ENCODE results near the gene FNDC3A.
A peak's percentile ranks its signal among the peaks of the same experiment; 100 is the strongest.

Gene FNDC3A

GRCh38 chr13:49248622-49249002, 272.9 kb downstream of the FNDC3A start:
- TF ChIP-seq CTCF (IDR thresholded peaks at IDR 0.05; ENCODE audit: insufficient read depth, low read length) (no peak), POLR2AphosphoS5 (IDR thresholded peaks at IDR 0.05; ENCODE audit: low read depth) (no peak), GABPA (IDR thresholded peaks at IDR 0.05; ENCODE audit: low read depth) (no peak), REST (IDR thresholded peaks at IDR 0.05; ENCODE audit: insufficient replicate concordance, low read depth) (no peak), SPI1 (IDR thresholded peaks at IDR 0.05; ENCODE audit: borderline replicate concordance, low read depth) (no peak)
- no peak for DNase-seq (ENCODE audit: low read depth in 1 of 2, low spot score in 1 of 2)
- peak overlapping the region; percentile 91 for H3K4me3 ChIP-seq (replicated peaks; ENCODE audit: insufficient read depth, low read length)
- peak overlapping the region; percentile 90 for H3K27ac ChIP-seq (replicated peaks)
- no peaks in the 10 kb centered on the region for H3K27me3 ChIP-seq (ENCODE audit: insufficient read depth, poor library complexity, severe bottlenecking)

DNA sequence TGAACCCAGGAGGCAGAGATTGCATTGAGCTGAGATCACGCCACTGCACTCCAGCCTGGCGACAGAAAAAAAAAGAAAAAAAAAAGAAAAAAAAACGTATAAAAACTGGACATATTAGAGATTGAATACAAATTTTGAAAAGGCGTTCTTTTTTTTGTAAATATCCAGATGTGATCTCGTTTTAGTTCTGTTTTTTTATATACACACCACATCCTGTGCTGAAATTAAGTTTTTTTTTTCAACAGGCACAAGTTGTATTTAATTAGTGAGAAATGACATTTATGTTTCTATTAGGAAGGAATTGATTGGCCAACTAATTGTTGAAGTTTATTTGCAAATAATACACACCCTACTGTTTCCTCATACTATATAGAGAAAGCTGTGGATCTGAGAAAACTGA, 275.6 kb downstream of the FNDC3A start:
- H3K27ac ChIP-seq (replicated peaks): no peak overlapping the region
- no peak overlapping the region for H3K4me3 ChIP-seq (replicated peaks; ENCODE audit: insufficient read depth, low read length)
- TF ChIP-seq GABPA (IDR thresholded peaks at IDR 0.05; ENCODE audit: low read depth) (no peak), SPI1 (IDR thresholded peaks at IDR 0.05; ENCODE audit: borderline replicate concordance, low read depth) (no peak), CTCF (IDR thresholded peaks at IDR 0.05; ENCODE audit: insufficient read depth, low read length) (no peak), REST (IDR thresholded peaks at IDR 0.05; ENCODE audit: insufficient replicate concordance, low read depth) (no peak), POLR2AphosphoS5 (IDR thresholded peaks at IDR 0.05; ENCODE audit: low read depth) (no peak)
- DNase-seq (ENCODE audit: low read depth in 1 of 2, low spot score in 1 of 2): no peak
- H3K27me3 ChIP-seq (ENCODE audit: insufficient read depth, poor library complexity, severe bottlenecking): no peaks in the 10 kb centered on the region

GRCh38 chr13:49253310-49253709, 277.6 kb downstream of the FNDC3A start:
- Histone ChIP-seq H3K4me3 (replicated peaks; ENCODE audit: insufficient read depth, low read length) (no peak overlapping the region), H3K27ac (replicated peaks) (no peak overlapping the region), H3K27me3 (ENCODE audit: insufficient read depth, poor library complexity, severe bottlenecking) (no peaks in the 10 kb centered on the region)
- TF ChIP-seq GABPA (IDR thresholded peaks at IDR 0.05; ENCODE audit: low read depth) (no peak), POLR2AphosphoS5 (IDR thresholded peaks at IDR 0.05; ENCODE audit: low read depth) (no peak), SPI1 (IDR thresholded peaks at IDR 0.05; ENCODE audit: borderline replicate concordance, low read depth) (no peak), CTCF (IDR thresholded peaks at IDR 0.05; ENCODE audit: insufficient read depth, low read length) (no peak), REST (IDR thresholded peaks at IDR 0.05; ENCODE audit: insufficient replicate concordance, low read depth) (no peak)
- DNase-seq (ENCODE audit: low read depth in 1 of 2, low spot score in 1 of 2): peak in 1 of 2 experiments; percentile 57

Measured in HL-60 (cell line).